Medulla oblongata (tissue), 1 donor: ENCODE data around the gene ZMIZ2.
"Not testable (repeated sequence)": the region's sequence is repeated elsewhere in the genome, so short reads cannot be mapped to it uniquely, and the experiment has no call there.

Experiments used
- DNase-seq: peaks from one replicate; pipeline ENCODE4 v3.0.0-alpha.2; 2015; ENCODE audit errors: extremely low spot score

Gene ZMIZ2

DNA sequence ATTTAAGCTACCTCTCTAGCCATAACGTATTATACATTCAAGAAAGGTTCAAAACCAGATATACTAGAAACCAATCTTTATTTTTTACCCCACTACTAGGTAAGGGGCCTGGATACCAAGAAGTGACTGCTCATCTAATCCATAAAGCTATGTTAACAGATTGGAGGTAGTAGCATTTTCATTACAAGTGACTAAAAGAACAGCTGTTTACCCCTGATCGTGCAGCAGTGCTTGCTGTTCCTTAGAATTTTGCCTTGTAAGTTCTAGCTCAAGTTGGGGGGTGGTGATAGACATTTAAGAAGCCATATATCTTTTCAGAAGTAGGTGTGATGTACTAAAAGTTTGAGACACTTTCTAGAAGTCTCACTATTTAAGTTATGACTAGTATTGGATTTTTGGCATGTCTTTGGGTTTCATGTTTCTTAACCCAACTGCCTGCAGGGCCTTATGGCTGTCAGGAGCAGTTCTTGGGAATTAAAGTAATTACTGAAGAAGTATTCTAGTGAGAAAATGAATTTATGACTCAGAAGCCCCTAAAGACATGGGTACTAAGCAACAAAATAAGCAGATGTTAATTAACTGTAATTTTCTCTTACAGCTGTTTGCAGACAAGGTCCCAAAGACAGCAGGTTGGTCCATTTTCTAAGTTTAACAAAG lies 50.1 kb downstream of the ZMIZ2 start:
- no peak for DNase-seq

DNA sequence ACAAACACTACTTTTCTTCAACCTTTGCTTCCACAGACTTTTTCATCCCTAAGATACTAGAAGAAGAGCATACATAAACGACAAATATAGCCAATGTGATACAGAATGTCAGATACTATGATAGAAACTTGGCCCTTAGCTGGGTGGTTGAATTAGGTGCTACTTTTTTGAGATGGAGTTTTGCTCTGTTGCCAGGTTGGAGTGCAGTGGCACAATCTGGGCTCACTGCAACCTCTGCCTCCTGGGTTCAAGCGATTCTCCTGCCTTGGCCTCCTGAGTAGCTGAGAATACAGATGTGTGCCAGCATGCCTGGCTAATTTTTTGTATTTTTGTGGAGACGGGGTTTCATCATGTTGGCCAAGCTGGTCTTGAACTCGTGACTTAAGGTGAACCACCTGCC lies 51.3 kb downstream of the ZMIZ2 start:
- DNase-seq, result no peak

DNA sequence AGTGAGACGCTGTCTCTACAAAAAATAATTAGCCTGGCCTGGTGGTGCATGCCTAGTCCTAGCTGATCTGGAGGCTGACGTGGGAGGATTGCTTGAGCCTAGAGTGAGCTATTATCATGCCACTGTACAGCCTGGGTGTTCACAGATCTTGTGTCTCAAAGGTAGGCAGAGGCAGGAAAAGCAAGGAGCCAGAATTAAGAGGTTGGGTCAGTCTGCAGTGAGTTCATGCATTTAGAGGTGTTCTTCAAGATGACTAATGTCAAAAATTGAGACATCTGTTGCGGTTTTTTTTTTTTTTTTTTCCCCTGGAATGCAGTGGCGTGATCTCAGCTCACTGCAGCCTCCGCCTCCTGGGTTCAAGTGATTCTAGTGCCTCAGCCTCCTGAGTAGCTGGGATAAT lies 53.2 kb downstream of the ZMIZ2 start:
- DNase-seq, result no peak

DNA sequence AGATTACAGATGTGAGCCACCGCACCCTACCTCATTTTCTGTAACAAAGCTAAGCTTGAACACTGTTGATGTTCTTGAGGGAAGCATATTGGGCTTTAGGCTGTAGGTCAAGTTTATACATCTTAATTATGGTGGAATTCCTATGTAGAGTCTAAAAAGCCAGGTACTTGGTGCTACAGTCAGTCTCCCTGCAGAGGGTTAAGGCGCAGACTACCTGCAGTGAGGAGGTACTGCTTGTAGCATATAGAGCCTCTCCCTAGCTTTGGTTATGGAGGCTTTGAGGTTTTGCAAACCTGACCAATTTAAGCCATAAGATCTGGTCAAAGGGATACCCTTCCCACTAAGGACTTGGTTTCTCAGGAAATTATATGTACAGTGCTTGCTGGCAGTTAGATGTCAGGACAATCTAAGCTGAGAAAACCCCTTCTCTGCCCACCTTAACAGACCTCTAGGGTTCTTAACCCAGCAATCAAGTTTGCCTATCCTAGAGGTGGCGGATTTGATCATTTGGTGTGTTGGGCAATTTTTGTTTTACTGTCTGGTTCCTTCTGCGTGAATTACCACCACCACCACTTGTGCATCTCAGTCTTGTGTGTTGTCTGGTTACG lies 53.9 kb downstream of the ZMIZ2 start:
- DNase-seq, result no peak

- DNase-seq, result not testable (repeated sequence)
These were observed 55.3 kb downstream of the ZMIZ2 start for GRCh38 chr7:44803828-44804519.

- DNase-seq, result no peak
These were observed 57.3 kb downstream of the ZMIZ2 start for GRCh38 chr7:44805950-44806349.

DNA sequence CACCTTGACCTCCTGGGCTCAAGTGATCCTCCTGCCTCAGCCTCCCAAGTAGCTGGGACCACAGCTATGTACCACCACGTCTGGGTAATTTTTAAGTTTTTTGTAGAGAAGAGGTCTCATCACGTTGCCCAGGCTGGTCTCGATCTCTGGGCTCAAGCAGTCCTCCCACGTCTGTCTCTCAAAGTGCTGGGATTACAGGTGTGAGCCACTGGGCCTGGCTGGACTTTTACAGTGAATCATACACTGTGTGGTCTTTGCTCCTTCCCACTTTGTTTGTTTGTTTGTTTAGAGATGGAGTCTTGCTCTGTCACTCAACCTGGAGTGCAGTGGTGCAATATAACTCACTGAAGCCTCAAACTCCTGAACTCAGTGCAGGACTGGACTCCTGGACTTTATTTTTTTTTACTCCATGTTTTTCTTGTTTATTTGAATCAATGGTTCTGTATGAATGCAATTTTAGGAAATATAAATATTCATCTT lies 60.3 kb downstream of the ZMIZ2 start:
- no peak for DNase-seq

DNA sequence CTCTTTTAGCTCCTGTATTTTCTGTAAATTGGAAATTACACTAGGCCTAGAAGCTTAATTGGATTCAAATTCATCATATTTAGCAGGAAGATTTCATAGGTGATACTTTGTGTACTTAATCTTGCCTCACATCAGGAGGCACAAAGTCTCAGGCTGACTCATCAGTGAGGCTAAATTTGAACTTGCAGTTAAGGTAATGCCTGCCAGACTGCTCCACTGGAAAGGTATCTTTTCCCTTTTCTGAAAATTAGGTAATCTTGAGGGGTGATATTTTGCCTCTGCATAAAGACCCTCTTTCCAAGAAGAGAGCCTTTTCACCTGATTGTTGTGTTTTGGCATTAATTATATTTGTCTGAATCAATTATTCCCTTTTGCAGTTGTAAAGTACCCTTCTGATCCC lies 62.4 kb downstream of the ZMIZ2 start:
- no peak for DNase-seq

DNA sequence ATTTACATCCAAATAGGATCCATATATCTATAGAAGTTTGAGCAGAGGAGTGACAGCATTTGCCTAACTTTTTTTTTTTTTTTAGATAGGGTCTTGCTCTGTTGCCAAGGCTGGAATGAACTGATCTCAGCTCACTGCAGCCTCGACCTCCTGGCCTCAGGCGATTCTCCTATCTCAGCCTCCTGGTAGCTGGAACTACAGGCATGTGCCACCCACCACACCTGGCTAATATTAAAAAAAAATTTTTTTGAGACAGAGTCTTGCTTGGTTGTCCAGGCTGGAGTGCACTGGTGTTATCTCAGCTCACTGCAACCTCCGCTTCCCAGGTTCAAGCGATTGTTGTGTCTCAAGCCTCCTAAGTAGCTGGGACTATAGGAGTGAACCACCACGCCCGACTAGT lies 62.9 kb downstream of the ZMIZ2 start:
- DNase-seq, result no peak

GRCh38 chr7:44814919-44815318 lies 66.3 kb downstream of the ZMIZ2 start:
- DNase-seq, result no peak

DNA sequence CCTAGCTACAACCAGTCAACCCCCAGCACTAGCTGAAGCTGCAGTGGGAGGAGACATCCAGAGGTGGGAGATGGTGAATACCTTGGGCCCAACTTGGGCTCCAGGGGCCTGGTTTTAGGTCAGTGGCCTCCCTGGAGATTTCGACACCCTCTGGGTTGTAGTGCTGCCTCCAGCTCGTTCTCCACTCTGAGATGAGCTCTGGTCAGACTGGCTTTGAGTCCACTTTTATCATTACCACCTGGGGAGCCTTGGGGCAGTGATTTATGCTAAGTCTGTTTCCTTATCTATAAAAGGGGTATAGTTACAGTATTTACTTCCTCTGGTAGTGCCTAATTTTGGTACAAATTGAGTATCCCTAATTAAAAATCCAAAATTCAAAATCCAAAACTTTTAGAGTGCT lies 70.6 kb downstream of the ZMIZ2 start:
- DNase-seq, result no peak
